K562 (cell line): ENCODE measurements around the gene GNB5. TPM values are rescaled to one million over a fixed set of nuclear protein-coding genes. Genes with fewer than 3 reads are reported as not detected.

Experiments
- EGR1 ChIP-seq: fragments of 450-650 bp; conservative IDR thresholded peaks from 2 replicates; pipeline ENCODE4 v1.6.1; 2017; ENCODE audit warnings: mild to moderate bottlenecking
- GABPA ChIP-seq: fragments of 200-800 bp; sonication (Bioruptor generic); conservative IDR thresholded peaks from 2 replicates; pipeline ENCODE4 v1.6.1; 2016; ENCODE audit warnings: low read depth, missing genetic modification characterization, missing compliant biosample characterization
- NELFE ChIP-seq: IDR thresholded peaks from 2 replicates; pipeline ENCODE4 v1.6.1; 2011; ENCODE audit warnings: mild to moderate bottlenecking; ENCODE audit not compliant: insufficient read depth, insufficient read length
- NFIC ChIP-seq: fragments of 450-650 bp; IDR thresholded peaks from 2 replicates; pipeline ENCODE4 v1.6.1; 2017; ENCODE audit warnings: mild to moderate bottlenecking, inconsistent platforms
- SIRT6 ChIP-seq: IDR thresholded peaks from one replicate; pipeline ENCODE4 v1.6.1; 2012; ENCODE audit warnings: low read depth, mild to moderate bottlenecking, control low read depth, inconsistent platforms, low read length, moderate library complexity
- TEAD4 ChIP-seq, 2 experiments: sonication (generic) in 1 of 2; formaldehyde crosslinking in 1 of 2; IDR thresholded peaks; 2 replicates each; pipeline versions ENCODE4 v1.6.1 to v1.8.0; 2012 to 2022; ENCODE audit warnings: borderline replicate concordance in 1 of 2, inconsistent platforms in 1 of 2, low read length in 1 of 2, mild to moderate bottlenecking in 1 of 2, missing genetic modification reagents in 1 of 2
- ZBTB43 ChIP-seq: sonication (generic); formaldehyde crosslinking; IDR thresholded peaks from 2 replicates; pipeline ENCODE4 v1.8.0; 2023; ENCODE audit warnings: mild to moderate bottlenecking, missing genetic modification reagents
- polyA plus RNA-seq, 8 experiments: library from polyadenylated mRNA; depleted of rRNA in 4 of 8; stranded (reverse) in 5 of 8; unstranded in 3 of 8; fragments of >200 nt; fragmentation: Nextera tagmentation in 2 of 8; fragmentation: Illumina TruSeq in 1 of 8; extraction: Ambion mirVana in 2 of 8; extraction: Trizol in 1 of 8; gene quantifications; 2 replicates each; pipeline versions ENCODE4 v1.2.1 to v1.2.3, GENCODE V29; 2011 to 2014; ENCODE audit warnings: inconsistent platforms in 1 of 8, missing spikeins in 1 of 8
- total RNA-seq, 7 experiments: library from RNA; depleted of rRNA in 6 of 7; stranded (reverse); fragments of >200 nt in 6 of 7; fragmentation: Illumina TruSeq in 2 of 7; extraction: Trizol in 2 of 7; gene quantifications; 2 replicates each; pipeline versions ENCODE4 v1.2.1 to v1.2.3, GENCODE V29; 2011 to 2021; ENCODE audit warnings: low replicate concordance in 1 of 7
- TF ChIP-seq, protein P1 (sequence below): fragments of 450-650 bp; IDR thresholded peaks from 2 replicates; pipeline ENCODE4 v1.6.1; 2016; ENCODE audit warnings: mild to moderate bottlenecking, moderate library complexity
- TF ChIP-seq, protein P2 (sequence below): fragments of 250-450 bp; sonication (Bioruptor Pico); IDR thresholded peaks from 2 replicates; pipeline ENCODE4 v1.8.0; 2021; ENCODE audit warnings: mild to moderate bottlenecking, moderate library complexity
- TF ChIP-seq, protein P3 (sequence below): sonication (generic); formaldehyde crosslinking; IDR thresholded peaks from 2 replicates; pipeline ENCODE4 v1.8.0; 2022; ENCODE audit warnings: missing genetic modification reagents, mild to moderate bottlenecking, moderate library complexity, borderline replicate concordance

GNB5 gene
- total and polyA plus RNA-seq, 9 of the 15 experiments (the other 6 are each of a cell fraction or from before 2014, with no cell fraction given): 0.11 to 2.1 (median 0.77) TPM

GRCh38 chr15:52137432-52138357 lies 53.5 kb downstream of the GNB5 start (continued):
- TF ChIP-seq, protein P1, sequence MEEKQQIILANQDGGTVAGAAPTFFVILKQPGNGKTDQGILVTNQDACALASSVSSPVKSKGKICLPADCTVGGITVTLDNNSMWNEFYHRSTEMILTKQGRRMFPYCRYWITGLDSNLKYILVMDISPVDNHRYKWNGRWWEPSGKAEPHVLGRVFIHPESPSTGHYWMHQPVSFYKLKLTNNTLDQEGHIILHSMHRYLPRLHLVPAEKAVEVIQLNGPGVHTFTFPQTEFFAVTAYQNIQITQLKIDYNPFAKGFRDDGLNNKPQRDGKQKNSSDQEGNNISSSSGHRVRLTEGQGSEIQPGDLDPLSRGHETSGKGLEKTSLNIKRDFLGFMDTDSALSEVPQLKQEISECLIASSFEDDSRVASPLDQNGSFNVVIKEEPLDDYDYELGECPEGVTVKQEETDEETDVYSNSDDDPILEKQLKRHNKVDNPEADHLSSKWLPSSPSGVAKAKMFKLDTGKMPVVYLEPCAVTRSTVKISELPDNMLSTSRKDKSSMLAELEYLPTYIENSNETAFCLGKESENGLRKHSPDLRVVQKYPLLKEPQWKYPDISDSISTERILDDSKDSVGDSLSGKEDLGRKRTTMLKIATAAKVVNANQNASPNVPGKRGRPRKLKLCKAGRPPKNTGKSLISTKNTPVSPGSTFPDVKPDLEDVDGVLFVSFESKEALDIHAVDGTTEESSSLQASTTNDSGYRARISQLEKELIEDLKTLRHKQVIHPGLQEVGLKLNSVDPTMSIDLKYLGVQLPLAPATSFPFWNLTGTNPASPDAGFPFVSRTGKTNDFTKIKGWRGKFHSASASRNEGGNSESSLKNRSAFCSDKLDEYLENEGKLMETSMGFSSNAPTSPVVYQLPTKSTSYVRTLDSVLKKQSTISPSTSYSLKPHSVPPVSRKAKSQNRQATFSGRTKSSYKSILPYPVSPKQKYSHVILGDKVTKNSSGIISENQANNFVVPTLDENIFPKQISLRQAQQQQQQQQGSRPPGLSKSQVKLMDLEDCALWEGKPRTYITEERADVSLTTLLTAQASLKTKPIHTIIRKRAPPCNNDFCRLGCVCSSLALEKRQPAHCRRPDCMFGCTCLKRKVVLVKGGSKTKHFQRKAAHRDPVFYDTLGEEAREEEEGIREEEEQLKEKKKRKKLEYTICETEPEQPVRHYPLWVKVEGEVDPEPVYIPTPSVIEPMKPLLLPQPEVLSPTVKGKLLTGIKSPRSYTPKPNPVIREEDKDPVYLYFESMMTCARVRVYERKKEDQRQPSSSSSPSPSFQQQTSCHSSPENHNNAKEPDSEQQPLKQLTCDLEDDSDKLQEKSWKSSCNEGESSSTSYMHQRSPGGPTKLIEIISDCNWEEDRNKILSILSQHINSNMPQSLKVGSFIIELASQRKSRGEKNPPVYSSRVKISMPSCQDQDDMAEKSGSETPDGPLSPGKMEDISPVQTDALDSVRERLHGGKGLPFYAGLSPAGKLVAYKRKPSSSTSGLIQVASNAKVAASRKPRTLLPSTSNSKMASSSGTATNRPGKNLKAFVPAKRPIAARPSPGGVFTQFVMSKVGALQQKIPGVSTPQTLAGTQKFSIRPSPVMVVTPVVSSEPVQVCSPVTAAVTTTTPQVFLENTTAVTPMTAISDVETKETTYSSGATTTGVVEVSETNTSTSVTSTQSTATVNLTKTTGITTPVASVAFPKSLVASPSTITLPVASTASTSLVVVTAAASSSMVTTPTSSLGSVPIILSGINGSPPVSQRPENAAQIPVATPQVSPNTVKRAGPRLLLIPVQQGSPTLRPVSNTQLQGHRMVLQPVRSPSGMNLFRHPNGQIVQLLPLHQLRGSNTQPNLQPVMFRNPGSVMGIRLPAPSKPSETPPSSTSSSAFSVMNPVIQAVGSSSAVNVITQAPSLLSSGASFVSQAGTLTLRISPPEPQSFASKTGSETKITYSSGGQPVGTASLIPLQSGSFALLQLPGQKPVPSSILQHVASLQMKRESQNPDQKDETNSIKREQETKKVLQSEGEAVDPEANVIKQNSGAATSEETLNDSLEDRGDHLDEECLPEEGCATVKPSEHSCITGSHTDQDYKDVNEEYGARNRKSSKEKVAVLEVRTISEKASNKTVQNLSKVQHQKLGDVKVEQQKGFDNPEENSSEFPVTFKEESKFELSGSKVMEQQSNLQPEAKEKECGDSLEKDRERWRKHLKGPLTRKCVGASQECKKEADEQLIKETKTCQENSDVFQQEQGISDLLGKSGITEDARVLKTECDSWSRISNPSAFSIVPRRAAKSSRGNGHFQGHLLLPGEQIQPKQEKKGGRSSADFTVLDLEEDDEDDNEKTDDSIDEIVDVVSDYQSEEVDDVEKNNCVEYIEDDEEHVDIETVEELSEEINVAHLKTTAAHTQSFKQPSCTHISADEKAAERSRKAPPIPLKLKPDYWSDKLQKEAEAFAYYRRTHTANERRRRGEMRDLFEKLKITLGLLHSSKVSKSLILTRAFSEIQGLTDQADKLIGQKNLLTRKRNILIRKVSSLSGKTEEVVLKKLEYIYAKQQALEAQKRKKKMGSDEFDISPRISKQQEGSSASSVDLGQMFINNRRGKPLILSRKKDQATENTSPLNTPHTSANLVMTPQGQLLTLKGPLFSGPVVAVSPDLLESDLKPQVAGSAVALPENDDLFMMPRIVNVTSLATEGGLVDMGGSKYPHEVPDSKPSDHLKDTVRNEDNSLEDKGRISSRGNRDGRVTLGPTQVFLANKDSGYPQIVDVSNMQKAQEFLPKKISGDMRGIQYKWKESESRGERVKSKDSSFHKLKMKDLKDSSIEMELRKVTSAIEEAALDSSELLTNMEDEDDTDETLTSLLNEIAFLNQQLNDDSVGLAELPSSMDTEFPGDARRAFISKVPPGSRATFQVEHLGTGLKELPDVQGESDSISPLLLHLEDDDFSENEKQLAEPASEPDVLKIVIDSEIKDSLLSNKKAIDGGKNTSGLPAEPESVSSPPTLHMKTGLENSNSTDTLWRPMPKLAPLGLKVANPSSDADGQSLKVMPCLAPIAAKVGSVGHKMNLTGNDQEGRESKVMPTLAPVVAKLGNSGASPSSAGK: no peak
- TF ChIP-seq ZBTB43 (CRISPR knock-in tag): no peak
- peak; percentile 47 for TF ChIP-seq NFIC
- TF ChIP-seq SIRT6: no peak
- TF ChIP-seq, protein P2, sequence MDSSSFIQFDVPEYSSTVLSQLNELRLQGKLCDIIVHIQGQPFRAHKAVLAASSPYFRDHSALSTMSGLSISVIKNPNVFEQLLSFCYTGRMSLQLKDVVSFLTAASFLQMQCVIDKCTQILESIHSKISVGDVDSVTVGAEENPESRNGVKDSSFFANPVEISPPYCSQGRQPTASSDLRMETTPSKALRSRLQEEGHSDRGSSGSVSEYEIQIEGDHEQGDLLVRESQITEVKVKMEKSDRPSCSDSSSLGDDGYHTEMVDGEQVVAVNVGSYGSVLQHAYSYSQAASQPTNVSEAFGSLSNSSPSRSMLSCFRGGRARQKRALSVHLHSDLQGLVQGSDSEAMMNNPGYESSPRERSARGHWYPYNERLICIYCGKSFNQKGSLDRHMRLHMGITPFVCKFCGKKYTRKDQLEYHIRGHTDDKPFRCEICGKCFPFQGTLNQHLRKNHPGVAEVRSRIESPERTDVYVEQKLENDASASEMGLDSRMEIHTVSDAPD (CRISPR knock-in tag): no peak
- peak; percentile 43; the same call in 1 of the 2 replicates for TF ChIP-seq GABPA (tag)
- peak; percentile 36 for TF ChIP-seq EGR1
- TF ChIP-seq, protein P3, sequence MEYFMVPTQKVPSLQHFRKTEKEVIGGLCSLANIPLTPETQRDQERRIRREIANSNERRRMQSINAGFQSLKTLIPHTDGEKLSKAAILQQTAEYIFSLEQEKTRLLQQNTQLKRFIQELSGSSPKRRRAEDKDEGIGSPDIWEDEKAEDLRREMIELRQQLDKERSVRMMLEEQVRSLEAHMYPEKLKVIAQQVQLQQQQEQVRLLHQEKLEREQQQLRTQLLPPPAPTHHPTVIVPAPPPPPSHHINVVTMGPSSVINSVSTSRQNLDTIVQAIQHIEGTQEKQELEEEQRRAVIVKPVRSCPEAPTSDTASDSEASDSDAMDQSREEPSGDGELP (CRISPR knock-in tag): peak; percentile 88
- TF ChIP-seq TEAD4 (IDR thresholded peaks at IDR 0.05; ENCODE audit: low read length): peak; percentile 90
- no peak for TF ChIP-seq TEAD4 (CRISPR knock-in tag; IDR thresholded peaks at IDR 0.05; ENCODE audit: borderline replicate concordance)
- TF ChIP-seq NELFE: no peak
